ENCODE results near the gene TOR4A. TPM values are rescaled to one million over a fixed set of nuclear protein-coding genes. Genes with fewer than 3 reads are reported as not detected.

The TOR4A gene
- total and polyA plus RNA-seq, 2 experiments from 2014 or later, result 4.1 to 29.6 TPM

DNA sequence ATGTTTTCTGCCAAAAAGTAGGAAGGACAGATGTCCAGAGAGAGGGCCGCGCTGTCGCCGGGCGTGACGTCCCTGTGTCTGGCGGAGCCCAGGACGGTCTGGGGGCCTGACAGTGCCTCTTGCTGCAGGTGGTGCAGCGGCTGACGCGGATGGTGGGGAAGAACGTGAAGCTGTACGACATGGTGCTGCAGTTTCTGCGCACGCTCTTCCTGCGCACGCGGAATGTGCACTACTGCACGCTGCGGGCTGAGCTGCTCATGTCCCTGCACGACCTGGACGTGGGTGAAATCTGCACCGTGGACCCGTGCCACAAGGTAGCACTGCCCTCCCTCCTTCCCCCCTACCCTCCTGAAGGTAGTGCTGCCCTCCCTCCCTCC, 14.6 kb upstream of the TOR4A start:
- DNase-seq, result no peak
- Histone ChIP-seq H2AFZ (no peak overlapping the region), H4K20me1 (ENCODE audit: insufficient read depth) (no peaks in the 10 kb centered on the region), H3F3A (ENCODE audit: insufficient read depth) (no peaks in the 10 kb centered on the region), H3K79me2 (ENCODE audit: insufficient read depth) (peaks cover 22% of the 10 kb centered on the region), H3K9me2 (ENCODE audit: insufficient read depth) (no peaks in the 10 kb centered on the region), H3K4me1 (ENCODE audit: insufficient read depth) (no peaks in the 10 kb centered on the region), H3K4me3 (no peak overlapping the region), H3K4me2 (ENCODE audit: unreplicated experiment) (no peak overlapping the region), H3K27me3 (replicated peaks; ENCODE audit: insufficient read depth) (no peaks in the 10 kb centered on the region), H3K27ac (no peak overlapping the region), H3K36me3 (ENCODE audit: low read depth) (no peaks in the 10 kb centered on the region; the same call in 1 of the 2 replicates), H3K9ac (no peak overlapping the region), H3K9me3 (ENCODE audit: low read depth) (no peaks in the 10 kb centered on the region)
- in situ Hi-C loops (cut with MboI), result no loop called here
- TF ChIP-seq EZH2phosphoT487 (IDR thresholded peaks at IDR 0.05; ENCODE audit: insufficient read depth, low read depth), result no peak
- no peak for TF ChIP-seq EZH2 (IDR thresholded peaks at IDR 0.05; ENCODE audit: insufficient read depth, poor library complexity, severe bottlenecking)
- WGBS, 2 experiments (ENCODE audit: low coverage in 1 of 2, low lambda C conversion rate in 2 of 2, missing lambda C conversion rate in 2 of 2), result 94% methylated on average over 20 to 24 of the region's 24 CpGs

DNA sequence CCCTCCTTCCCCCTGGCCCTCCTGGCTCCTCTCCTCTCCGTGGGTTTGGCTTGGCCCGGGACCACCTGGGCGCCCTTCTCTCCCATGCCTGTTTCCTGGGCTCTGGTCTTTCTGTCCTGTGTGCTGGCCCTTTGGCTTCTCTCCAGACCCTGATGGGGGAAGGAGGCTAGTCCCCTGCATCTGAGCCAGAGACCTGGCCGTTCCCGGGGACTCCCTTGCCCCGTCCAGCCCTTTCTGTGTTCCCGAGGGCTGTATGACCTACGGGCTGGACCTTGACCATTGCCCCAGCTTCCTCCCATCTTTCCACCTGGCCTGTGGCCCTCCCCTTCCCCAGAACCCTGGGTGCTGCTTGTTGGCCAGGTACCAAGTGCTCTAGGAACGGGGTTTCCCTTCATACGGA, 14.0 kb upstream of the TOR4A start:
- Histone ChIP-seq H3F3A (ENCODE audit: insufficient read depth) (no peaks in the 10 kb centered on the region), H3K9ac (no peak overlapping the region), H2AFZ (no peak overlapping the region), H3K36me3 (ENCODE audit: low read depth) (no peaks in the 10 kb centered on the region; the same call in 1 of the 2 replicates), H3K27ac (no peak overlapping the region), H3K9me2 (ENCODE audit: insufficient read depth) (no peaks in the 10 kb centered on the region), H3K9me3 (ENCODE audit: low read depth) (no peaks in the 10 kb centered on the region), H3K4me1 (ENCODE audit: insufficient read depth) (no peaks in the 10 kb centered on the region), H3K79me2 (ENCODE audit: insufficient read depth) (peaks cover 16% of the 10 kb centered on the region), H3K4me3 (no peak overlapping the region), H4K20me1 (ENCODE audit: insufficient read depth) (no peaks in the 10 kb centered on the region), H3K27me3 (replicated peaks; ENCODE audit: insufficient read depth) (no peaks in the 10 kb centered on the region), H3K4me2 (ENCODE audit: unreplicated experiment) (no peak overlapping the region)
- TF ChIP-seq EZH2phosphoT487 (IDR thresholded peaks at IDR 0.05; ENCODE audit: insufficient read depth, low read depth) (no peak), EZH2 (IDR thresholded peaks at IDR 0.05; ENCODE audit: insufficient read depth, poor library complexity, severe bottlenecking) (no peak)
- DNase-seq, result no peak
- 75% methylated on average over 6 to 10 of the region's 10 CpGs for WGBS, 2 experiments (ENCODE audit: low coverage in 1 of 2, low lambda C conversion rate in 2 of 2, missing lambda C conversion rate in 2 of 2)
- in situ Hi-C loops (cut with MboI), result no loop called here

- Histone ChIP-seq H3K27ac (no peak overlapping the region), H3K4me1 (ENCODE audit: insufficient read depth) (no peaks in the 10 kb centered on the region), H3K9me2 (ENCODE audit: insufficient read depth) (no peaks in the 10 kb centered on the region), H3K36me3 (ENCODE audit: low read depth) (no peaks in the 10 kb centered on the region; the same call in 1 of the 2 replicates), H3F3A (ENCODE audit: insufficient read depth) (no peaks in the 10 kb centered on the region), H3K9me3 (ENCODE audit: low read depth) (no peaks in the 10 kb centered on the region), H3K4me2 (ENCODE audit: unreplicated experiment) (no peak overlapping the region), H2AFZ (no peak overlapping the region), H3K27me3 (replicated peaks; ENCODE audit: insufficient read depth) (no peaks in the 10 kb centered on the region), H3K4me3 (no peak overlapping the region), H4K20me1 (ENCODE audit: insufficient read depth) (no peaks in the 10 kb centered on the region), H3K9ac (no peak overlapping the region), H3K79me2 (ENCODE audit: insufficient read depth) (peaks cover 10% of the 10 kb centered on the region; the same call in 1 of the 2 replicates)
- 93 to 96% methylated on average over 22 of the region's 22 CpGs for WGBS, 2 experiments (ENCODE audit: low coverage in 1 of 2, low lambda C conversion rate in 2 of 2, missing lambda C conversion rate in 2 of 2)
- TF ChIP-seq EZH2 (IDR thresholded peaks at IDR 0.05; ENCODE audit: insufficient read depth, poor library complexity, severe bottlenecking) (no peak), EZH2phosphoT487 (IDR thresholded peaks at IDR 0.05; ENCODE audit: insufficient read depth, low read depth) (no peak)
- in situ Hi-C loops (cut with MboI), result no loop called here
- no peak for DNase-seq
These were observed 13.5 kb upstream of the TOR4A start for GRCh38 chr9:137264067-137264466.

DNA sequence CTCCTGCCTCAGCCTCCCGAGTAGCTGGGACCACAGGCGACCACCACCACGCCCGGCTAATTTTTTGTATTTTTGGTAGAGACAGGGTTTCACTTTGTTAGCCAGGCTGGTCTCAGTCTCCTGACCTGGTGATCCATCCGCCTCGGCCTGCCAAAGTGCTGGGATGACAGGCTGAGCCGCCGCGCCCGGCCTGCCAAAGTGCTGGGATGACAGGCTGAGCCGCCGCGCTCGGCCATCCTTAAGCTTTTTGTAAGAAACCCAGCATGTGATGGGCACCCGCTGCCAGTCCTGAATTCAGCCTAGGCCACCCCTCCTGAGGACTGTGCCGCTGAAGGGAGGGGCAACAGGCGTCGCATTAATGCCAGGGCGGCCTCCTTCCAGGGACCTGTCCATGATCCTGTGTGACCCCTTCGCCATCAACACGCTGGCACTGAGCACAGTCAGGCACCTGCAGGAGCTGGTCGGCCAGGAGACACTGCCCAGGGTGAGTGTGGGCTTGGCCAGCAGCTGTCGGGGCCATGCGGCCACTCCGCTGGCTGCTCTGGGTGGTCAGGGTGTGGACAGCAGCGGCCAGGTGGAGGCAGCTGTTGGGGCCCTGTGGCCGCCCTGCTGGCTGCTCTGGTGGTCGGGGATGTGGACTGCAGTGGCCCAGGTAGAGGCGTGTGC, 11.9 kb upstream of the TOR4A start:
- WGBS, 2 experiments (ENCODE audit: low coverage in 1 of 2, low lambda C conversion rate in 2 of 2, missing lambda C conversion rate in 2 of 2), result 95 to 97% methylated on average over 27 to 29 of the region's 29 CpGs
- in situ Hi-C loops (cut with MboI), result no loop called here
- H3F3A ChIP-seq (ENCODE audit: insufficient read depth), result no peaks in the 10 kb centered on the region

More for the DNA sequence above, 11.9 kb upstream of the TOR4A start:
- Histone ChIP-seq H4K20me1 (ENCODE audit: insufficient read depth) (no peaks in the 10 kb centered on the region), H3K79me2 (ENCODE audit: insufficient read depth) (0 out of 2 replicates have a peak, but pooled peaks cover 7% of the 10 kb centered on the region), H3K4me1 (ENCODE audit: insufficient read depth) (no peaks in the 10 kb centered on the region), H3K4me2 (ENCODE audit: unreplicated experiment) (no peak overlapping the region), H3K27ac (no peak overlapping the region), H3K9ac (no peak overlapping the region), H2AFZ (no peak overlapping the region), H3K27me3 (replicated peaks; ENCODE audit: insufficient read depth) (no peaks in the 10 kb centered on the region), H3K9me2 (ENCODE audit: insufficient read depth) (no peaks in the 10 kb centered on the region), H3K36me3 (ENCODE audit: low read depth) (no peaks in the 10 kb centered on the region; the same call in 1 of the 2 replicates), H3K4me3 (no peak overlapping the region), H3K9me3 (ENCODE audit: low read depth) (no peaks in the 10 kb centered on the region)
- no peak for TF ChIP-seq EZH2phosphoT487 (IDR thresholded peaks at IDR 0.05; ENCODE audit: insufficient read depth, low read depth)
- TF ChIP-seq EZH2 (IDR thresholded peaks at IDR 0.05; ENCODE audit: insufficient read depth, poor library complexity, severe bottlenecking), result no peak
- no peak for DNase-seq
